Daoy (cell line): ENCODE data around the gene PEPD. TPM values are rescaled to one million over a fixed set of nuclear protein-coding genes. Genes with fewer than 3 reads are reported as not detected.
"Not testable (repeated sequence)": the region's sequence is repeated elsewhere in the genome, so short reads cannot be mapped to it uniquely, and the experiment has no call there.

Source experiments
- DNase-seq: peaks from one replicate; pipeline ENCODE4 v3.0.0-alpha.2; 2015; ENCODE audit warnings: low read depth
- total RNA-seq: library from RNA; depleted of rRNA; stranded (reverse); fragments of >200 nt; shearing (Covaris generic); gene quantifications from 2 replicates; pipeline ENCODE4 v1.2.3, GENCODE V29; 2014

Gene PEPD
- total RNA-seq, 1 experiment from 2014 or later = 87.3 TPM

DNA sequence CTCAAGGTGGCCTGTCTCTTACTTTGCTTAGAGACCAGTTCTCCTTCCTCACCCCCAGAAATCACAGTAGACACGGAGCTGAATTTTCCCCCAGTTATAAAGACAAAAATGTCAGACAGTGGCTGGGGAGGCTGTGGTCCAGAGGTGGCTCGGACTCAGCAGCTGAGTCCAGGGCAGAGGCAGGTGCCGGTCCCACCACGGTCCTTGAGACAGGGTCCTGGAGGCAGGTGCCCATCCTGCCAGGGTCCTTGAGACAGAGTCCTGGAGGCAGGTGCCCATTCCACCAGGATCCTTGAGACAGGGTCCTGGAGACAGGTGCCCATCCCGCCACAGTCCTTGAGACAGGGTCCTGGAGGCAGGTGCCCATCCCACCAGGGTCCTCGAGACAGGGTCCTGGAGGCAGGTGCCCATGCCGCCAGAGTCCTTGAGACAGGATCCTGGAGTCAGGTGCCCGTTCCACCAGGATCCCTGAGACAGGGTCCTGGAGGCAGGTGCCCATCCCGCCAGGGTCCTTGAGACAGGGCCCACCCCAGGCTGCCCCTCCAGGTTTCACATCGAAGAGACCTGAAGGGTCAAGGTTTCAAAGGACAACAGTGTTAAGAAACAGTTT, 23.1 kb downstream of the PEPD start:
- DNase-seq = no peak

DNA sequence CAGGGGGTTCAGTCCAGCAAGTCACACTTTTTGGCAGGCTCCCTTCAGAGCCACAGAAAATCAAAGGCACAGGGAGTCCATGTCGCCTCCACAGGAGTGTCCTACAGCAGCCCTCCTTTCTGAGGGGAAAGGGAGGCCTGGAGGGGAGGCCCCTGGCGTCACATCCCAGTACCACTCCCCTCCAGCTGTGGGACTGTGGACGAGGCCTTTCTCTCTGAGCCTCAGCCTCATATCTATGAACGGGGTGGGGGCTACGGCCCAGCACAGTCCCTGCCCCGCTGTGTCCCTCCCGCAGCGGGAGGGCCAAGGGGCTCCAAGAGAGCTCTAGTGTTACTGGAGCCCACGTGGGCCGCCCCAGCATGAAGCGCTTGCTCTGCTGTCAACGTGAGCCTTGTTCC, 23.8 kb downstream of the PEPD start:
- DNase-seq = no peak

DNA sequence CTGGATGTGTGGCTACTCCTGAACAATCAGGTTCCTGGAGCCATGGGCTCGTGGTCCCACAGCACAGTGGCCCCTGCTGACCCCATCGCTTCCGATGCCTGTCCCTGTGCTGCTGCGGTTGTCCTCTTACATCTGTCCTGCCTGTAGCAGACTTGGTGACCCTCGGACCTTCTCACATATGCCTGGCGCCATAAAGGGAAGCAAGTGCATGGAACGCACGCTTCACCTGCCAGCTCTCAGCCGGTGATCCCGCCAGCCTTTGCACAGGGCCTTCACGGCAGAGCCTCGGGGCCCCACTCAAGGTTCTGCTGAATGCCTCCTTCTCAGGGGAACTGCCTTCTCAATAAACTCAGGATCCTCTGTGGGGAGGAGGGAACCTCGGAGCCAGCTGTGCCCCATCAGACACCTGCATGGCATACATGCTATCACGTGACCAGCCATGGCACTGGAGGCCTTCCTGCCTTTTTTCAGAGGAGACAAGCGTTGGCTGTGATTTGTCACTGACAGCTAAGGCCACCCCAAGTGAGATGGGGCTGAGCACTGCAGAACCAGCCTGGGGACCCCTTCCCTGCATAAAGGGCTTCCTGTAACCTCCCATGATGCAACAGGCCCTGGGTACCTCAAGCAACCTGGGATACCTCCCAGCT, 24.3 kb downstream of the PEPD start:
- DNase-seq = no peak

DNA sequence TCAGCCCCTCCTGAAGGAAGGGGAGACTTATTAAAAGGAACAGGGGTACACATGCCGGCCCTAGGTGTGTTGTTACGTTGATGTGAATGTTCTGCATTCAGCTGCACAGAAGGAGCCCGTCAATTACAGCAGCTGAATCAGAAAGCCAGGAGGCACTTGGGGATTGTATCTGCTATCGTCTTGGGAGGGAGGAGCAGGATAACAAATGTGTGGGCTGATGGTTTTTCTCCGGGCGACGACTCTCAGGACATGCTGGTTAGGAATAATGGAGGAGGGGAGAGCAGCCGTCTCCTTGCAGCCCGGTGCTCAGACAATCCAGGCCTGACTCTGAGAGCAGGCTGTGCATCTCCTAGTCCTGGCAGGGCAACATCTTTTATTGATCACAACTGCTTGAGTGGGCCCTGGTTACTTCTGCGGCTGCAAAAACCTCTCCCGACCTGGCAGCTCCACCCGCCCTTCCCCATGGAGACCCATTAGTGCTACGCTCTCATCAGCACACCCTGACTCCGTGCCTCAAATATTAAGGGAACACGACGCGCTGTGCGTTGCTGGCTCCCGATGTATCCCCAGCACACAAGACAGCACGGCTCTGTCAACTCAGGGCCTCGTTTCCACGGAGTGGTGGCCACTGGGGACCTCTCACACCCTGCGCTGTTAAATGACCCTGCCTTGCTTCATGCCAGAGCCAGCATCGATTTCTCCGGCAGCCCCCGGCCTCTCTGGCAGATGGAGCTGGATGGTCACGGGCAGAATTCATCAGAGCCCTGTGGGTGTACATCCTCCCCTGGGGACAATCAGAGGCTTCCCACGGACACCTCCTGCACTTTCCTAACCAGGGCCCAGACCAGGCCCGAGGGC, 25.3 kb downstream of the PEPD start:
- no peak for DNase-seq

DNA sequence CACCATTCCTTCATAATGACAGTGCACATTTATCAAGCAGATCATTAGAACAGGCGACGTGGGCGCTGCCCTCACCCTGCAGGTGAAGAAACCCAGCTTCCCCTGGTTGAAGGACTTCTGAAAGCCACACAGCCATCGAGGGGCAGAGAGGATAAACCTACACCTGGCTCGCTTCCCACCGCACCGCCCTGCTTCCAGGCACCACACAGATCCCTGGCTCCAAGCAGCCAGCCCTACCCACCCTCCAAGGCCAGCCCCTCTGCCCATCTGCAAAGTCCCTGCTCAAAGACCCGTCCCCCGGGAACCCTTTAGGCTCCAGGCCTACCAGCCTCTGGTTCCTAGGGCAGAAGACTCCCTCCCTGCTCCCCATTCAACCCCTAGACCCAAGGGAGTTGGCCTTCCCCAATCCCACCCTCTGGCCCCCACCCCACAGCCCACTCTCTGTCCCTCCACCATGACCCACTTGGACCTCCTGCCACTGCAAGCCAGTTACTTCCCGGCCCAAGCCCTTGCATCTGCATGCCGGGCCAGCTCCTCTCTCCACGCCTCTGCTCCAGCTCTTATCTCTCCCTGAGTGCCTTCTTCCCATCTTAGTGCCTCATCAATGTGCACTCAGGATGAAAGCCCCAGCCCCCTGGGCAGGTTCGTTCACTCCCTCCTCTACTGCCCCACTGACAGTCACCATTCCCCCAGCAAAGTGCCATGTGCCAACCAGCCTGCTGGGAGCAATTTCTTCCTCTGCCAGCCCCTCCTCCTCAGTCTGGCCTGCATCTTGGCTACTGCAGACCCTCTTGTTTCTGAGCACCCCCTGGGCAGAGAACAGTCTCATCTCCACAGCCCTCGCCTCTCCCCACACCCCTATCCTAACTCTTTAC, 28.0 kb downstream of the PEPD start:
- DNase-seq = no peak

DNA sequence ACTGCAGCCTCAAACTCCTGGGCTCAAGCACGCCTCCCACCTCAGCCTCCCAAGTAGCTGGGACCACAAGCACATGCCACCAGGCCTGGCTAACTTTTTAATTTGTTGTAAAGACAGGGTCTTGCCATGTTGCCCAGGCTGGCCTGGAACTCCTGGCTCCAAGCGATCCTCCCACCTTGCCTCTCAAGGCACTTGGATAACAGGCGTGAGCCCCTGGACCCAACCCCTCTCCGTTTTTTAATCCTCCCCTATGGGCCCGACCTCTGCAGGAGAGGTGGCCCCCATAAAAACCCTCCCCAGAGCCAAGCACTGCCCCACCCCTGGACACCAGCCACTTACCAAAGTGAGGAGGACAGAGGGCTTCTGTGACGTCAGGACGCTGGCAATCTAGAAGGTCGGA, 28.6 kb downstream of the PEPD start:
- no peak for DNase-seq

DNA sequence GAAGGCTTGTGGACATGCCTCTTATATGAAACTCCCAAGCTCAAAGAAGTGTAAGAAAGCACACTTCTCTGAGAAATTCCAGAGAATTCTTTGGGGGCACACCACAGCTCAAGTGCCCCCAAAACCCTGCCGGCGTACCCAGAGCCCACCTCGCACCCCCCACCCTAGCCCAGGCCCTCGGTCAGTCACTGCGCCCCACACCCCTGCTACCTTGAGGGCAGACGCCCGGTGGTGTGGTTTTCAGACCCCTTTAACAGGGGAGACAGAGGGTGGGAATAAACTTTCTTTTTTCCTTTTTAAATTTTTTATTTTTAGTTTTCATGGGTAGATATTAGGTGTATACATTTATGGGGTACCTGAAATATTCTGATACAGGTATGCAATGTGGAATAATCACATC, 29.5 kb downstream of the PEPD start:
- no peak for DNase-seq

DNA sequence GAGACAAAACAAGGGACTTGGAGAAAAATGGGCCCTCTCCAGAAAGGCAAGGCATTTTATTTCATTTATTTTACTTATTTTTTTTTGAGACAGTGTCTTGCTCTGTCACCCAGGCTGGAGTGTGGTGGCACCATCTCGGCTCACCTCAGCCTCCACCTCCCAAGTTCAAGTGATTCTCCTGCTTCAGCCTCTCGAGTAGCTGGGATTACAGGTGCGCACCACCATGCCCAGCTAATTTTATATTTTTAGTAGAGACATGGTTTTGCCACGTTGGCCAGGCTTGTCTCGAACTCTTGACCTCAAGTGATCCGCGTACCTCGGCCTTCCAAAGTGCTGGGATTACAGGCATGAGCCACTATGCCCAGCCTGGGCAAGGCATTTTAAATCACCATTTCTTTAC, 31.0 kb downstream of the PEPD start:
- not testable (repeated sequence) for DNase-seq

DNA sequence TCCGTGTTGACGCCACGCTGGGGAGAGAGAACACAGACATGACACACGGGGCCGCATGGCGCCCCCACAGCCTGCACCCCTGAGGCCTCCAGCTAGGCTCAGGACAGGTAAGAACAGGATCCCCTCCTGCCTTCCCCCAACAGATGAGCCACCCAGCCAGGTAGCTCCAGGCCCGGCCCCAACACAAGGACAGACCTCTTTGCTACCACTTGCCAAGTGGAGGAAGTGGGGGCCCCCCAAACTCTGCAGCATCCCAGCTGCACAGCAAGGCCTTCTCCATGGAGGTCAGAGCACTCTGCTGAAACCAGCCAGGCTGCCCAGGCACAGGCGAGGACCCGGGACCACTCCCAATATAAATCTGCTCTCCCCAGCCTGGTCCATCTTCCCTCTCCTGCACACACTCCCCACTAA, 31.5 kb downstream of the PEPD start:
- DNase-seq = no peak

DNA sequence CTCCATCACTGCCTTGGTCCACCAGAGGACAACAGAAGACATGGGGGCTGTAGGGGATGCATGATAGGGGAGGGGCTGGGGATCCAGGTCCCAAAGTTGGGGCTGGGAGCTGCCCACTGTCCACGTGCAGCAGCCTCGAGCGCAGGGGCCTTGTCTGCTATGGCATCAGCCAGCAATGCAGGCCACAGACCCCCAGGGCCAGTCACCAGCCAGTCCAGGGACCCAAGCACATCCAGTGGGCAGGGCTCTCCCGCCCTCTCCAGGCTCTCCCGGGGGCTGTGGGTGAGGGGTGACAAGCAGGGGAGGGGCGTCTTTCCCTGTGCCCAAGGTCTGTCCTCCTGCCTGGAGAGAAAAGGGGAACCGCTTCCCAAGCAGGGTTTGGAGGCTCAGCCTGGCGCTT, 32.8 kb downstream of the PEPD start:
- DNase-seq = no peak

DNA sequence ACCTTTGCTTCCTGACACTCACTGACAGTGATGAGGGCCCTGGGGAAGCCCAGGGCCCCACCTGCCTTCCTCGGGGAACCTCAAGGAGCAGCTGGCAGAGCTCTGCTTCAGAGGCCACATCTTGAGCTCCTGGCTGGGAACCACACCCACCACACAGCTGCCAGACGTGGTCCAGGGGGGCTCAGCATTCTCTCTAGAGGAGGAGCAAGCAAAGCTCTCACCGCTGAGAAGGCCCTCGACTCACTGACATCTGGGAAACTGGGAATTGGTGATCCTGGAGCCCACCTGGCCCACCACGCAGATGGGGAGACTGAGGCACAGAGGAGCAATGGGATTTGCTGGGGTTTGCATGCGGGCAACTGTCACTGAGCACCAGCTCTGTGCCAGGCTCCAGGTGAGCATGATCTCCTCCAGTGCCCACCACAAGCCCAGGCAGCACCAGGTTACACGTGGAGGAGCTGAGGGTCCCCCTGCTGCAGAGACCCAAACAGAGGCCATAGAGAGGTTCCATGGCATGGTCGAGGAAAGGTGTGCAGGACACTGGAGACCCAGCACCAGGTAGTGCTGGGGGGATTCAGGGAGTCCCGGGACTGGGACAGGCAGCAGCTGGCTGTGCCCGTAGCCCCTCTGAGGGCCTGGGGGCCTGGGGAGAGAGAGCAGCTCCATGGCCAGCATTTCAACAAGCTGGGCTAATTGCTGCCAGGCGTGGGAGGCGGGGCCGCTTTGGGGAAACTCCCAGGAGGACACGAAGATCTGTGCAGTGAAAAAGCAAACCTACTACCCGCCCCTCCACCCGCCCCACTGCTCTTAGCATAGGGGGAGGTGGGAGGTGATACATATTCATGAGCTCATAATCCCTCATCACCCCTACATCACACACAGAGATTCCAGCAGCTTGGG, 33.4 kb downstream of the PEPD start:
- DNase-seq = no peak

DNA sequence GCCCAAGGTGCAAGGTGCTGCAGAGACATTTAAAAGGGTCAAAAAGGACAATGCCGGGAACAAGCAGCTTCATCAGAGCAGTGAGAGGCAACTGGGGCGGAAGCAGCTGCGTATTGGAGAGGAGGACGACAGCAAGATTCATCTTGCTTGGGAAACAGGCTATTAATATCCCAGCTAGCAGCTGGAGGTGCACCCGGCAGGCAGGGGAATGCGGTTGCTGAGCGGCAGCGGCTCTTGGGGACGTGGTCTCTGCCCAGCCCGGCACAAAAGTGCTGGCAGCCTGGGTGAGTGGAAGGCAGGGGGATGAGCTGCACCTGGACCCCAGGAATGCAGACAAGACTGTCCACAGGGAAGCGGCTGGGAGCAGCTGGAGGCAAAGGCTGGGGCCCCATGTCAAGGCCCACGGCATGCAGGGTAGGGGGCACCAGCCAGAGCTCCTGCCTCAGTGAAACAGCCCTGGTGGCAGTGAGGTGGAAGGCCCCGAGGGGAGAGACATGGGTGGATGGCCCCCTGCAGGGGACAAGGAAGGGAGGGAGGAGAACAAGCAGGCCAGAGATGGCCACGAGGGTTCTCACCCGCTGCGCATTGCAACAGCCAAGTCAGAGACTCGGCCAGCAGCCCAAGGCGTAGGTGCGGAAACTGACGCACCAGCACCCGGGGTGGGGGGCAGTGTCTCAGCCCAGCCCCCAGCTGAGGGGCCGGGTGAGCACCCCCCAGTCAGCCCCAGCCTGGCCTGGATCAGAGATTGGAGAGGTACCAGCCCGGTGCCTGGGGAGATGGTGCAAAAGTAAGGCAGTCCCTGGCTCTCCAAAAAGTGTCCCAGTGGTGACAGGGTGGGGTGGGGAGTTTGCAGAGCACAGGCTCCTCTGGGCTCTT, 34.4 kb downstream of the PEPD start:
- DNase-seq = no peak

DNA sequence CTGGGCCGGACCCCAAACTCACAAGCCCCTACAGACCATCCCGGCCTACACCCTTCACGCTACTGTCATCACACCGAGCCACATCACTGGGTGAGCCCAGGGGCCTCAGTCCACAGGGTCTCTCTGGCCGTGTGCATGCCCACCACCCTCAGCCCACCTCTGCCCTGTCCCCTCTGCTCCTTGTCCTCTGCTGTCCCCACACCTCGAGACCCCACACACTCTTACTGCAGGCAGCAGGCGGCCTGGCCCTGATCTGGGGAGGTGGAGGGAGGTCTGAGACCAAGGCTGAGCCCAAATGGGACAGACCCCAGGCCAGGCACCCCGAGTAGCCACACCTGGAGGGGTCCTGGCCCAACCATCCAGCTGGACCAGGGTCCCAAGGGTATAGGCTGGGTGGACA, 35.2 kb downstream of the PEPD start:
- no peak for DNase-seq

DNA sequence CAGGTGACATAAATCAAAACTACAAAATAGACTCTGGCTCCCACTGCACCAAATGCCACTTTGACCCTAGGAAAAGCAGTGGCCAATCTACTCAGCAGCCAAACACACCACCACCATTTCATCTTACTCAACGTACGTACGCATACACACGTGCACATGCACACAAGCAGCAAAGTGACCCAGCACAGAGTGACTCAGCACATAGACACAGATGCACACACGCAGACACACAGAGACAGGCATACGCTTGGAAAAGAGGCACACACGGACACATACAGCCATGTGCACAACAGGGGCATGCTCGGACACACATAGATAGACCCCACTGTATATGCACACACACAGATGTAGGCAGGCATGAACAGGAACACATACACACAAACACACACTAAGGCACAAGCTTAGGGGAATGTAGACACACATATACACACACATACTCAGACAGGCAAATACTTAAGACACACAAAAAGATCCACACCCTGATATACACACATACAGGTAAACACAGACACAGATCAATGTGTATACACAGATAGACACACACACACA, 37.3 kb downstream of the PEPD start:
- no peak for DNase-seq

DNA sequence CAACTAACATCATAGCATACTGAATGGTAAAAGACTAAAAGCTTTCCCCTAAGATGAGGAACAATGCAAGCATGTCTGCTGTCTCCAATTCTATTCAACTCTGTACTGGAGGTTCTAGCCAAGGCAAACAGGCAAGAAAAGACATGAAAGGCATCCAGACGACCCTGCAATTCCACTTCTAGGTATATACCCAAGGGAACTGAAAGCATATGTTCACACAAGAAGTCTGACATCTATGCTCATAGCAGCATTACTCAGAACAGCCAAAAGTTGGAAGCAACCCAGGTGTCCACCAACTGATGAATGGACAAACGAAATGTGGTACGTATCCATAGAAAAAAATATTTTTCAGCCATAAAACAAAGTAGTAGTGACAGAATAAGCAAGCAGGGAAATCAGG, 39.1 kb downstream of the PEPD start:
- DNase-seq = no peak

DNA sequence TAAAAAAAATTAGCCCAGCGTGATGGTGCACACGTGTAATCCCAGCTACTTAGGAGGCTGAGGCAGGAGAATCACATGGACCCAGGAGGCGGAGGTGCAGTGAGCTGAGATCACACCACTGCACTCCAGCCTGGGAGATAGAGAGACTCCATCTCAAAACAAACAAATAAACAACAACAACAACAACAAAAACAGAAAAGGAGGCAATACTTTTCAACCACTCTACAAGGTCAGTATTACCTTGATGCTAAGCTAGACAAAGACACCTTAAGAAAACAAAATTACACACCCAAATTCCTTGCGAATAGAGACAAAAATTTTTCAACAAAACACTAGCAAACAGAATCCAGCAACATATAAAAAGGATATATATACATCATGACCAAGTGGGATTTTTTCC, 39.7 kb downstream of the PEPD start:
- DNase-seq = no peak

DNA sequence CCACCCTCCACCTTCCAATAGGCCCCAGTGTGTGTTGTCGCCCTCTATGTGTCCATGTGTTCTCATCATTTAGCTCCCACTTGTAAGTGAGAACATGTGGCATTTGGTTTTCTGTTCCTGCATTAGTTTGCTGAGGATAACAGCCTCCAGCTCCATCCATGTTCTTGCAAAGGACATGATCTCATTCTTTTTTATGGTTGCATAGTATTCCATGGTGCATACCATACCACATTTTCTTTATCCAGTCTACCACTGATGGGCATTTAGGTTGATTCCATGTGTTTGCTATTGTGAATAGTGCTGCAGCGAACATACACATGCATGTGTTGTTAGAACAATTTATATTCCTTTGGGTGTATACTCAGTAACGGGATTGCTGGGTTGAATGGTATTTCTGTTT, 42.0 kb downstream of the PEPD start:
- DNase-seq = not testable (repeated sequence)

DNA sequence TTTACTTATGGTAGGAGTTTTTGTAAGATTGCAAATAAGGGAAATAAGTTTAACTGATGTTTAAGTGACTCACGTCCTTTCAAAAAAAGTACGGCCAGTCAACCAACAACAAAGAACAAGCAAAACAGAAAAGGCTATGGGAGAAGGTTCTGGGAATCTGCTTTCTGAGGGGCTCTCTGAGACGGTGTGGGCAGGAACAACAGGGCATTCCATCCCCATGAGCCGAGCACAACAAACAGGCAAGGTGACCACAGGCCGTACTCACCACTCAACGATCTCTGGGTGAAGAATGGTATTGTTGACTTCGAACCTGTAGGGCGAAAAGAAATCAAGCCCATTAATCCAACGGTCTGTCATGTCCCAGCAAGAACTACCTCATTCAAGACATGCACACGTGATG, 43.8 kb downstream of the PEPD start:
- DNase-seq = peak; percentile 20

DNA sequence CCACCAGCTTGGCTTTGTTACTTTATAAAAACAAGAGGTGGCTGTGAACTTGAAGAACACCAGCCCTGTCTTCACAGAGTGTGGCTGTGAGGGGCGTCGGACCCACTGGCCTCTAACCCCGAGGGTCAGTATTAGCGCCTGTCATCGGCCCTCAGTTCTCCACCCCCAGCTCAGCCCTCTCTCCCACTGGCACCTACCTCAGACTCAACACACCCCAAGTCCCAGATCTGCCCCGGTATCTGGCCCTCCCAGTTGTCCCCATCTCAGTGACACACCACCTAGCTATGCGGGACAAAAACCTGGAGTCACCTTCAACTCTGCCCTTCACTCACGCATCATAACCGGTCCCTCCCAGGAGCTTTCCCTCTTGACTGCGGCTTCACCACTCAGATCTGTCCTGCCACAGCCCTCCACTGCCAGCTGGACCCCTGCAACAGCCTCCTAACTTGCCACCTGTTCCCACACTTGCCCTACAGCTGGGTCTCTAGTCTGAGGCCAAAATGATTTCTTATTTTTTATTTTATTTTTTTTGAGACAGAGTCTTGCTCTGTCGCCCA, 45.4 kb downstream of the PEPD start:
- no peak for DNase-seq
